A673 (cell line): Measurements from ENCODE around the gene MCM3AP.

Experiments used
- CTCF ChIP-seq: fragments of 300-800, 200-600 bp; sonication (generic); conservative IDR thresholded peaks from 2 replicates; pipeline ENCODE4 v1.5.1; 2017; ENCODE audit warnings: low read depth, mild to moderate bottlenecking, antibody characterized with exemption, low read length, moderate library complexity, mixed read lengths
- EZH2 ChIP-seq: fragments of 200-600 bp; sonication (generic); IDR thresholded peaks from 2 replicates; pipeline ENCODE4 v1.6.1; 2017; ENCODE audit warnings: borderline replicate concordance, low read depth, mild to moderate bottlenecking, mixed read lengths, antibody characterized with exemption, low read length; ENCODE audit not compliant: poor library complexity, severe bottlenecking

- TF ChIP-seq CTCF, result no peak
- no peak for TF ChIP-seq EZH2
Measured at GRCh38 chr21:46318464-46318845, 33.0 kb upstream of the MCM3AP start.
